HEK293 (cell line): ENCODE measurements around the gene SCYGR3.

Source experiments
- CTCF ChIA-PET: fragments of 350-600 bp; formaldehyde crosslinking; extraction: SDS; loops from one replicate; lab custom pipeline; 2021; ENCODE audit warnings: antibody characterized with exemption; lab: Yijun Ruan, JAX
- POLR2A ChIA-PET: fragments of 300-600 bp; formaldehyde crosslinking; extraction: SDS; loops from one replicate; lab custom pipeline; 2020; ENCODE audit warnings: antibody characterized with exemption, inconsistent platforms; lab: Yijun Ruan, JAX
- H3K27ac ChIP-seq: fragments of 200-500 bp; sonication (Bioruptor generic); 2 replicates; pipeline ENCODE4 v1.5.1; 2014; ENCODE audit warnings: low read depth, low read length, control low read depth, inconsistent platforms; ENCODE audit errors: extremely low read depth
- H3K36me3 ChIP-seq, 2 experiments: fragments of 200-500 bp in 1 of 2; sonication (Bioruptor generic) in 1 of 2; 1 replicate in 1 of 2; 2 replicates in 1 of 2; pipeline ENCODE4 v1.5.1; 2014 to 2017; ENCODE audit warnings: inconsistent platforms in 2 of 2, low read length in 2 of 2; ENCODE audit not compliant: control insufficient read depth in 2 of 2, insufficient read depth in 1 of 2
- H3K4me1 ChIP-seq: fragments of 200-500 bp; sonication (Bioruptor generic); 2 replicates; pipeline ENCODE4 v1.5.1; 2014; ENCODE audit warnings: mild to moderate bottlenecking, low read length, inconsistent platforms; ENCODE audit not compliant: control insufficient read depth, insufficient read depth
- H3K4me3 ChIP-seq: 2 replicates; pipeline ENCODE4 v1.5.1; 2011; ENCODE audit warnings: low read depth, mild to moderate bottlenecking, control low read depth, low read length, moderate library complexity
- H3K9me3 ChIP-seq: fragments of 200-500 bp; sonication (Bioruptor generic); 2 replicates; pipeline ENCODE4 v1.5.1; 2014; ENCODE audit warnings: low read depth, low read length, inconsistent platforms; ENCODE audit not compliant: control insufficient read depth, insufficient read depth
- HOXD13 ChIP-seq: sonication (generic); formaldehyde crosslinking; IDR thresholded peaks from 2 replicates; pipeline ENCODE4 v1.8.0; 2022; ENCODE audit warnings: missing genetic modification reagents, borderline replicate concordance
- IKZF3 ChIP-seq: fragments of 450-650 bp; IDR thresholded peaks from 2 replicates; pipeline ENCODE4 v1.5.0; 2018; ENCODE audit warnings: missing biosample characterization, mild to moderate bottlenecking, missing genetic modification characterization, moderate library complexity
- KLF1 ChIP-seq: fragments of 450-650 bp; formaldehyde crosslinking; IDR thresholded peaks from 2 replicates; pipeline ENCODE4 v1.5.1; 2016; ENCODE audit warnings: missing biosample characterization, missing genetic modification characterization
- KLF10 ChIP-seq: fragments of 450-650 bp; IDR thresholded peaks from 2 replicates; pipeline ENCODE4 v1.5.1; 2018; ENCODE audit warnings: missing biosample characterization, mild to moderate bottlenecking, missing genetic modification characterization
- KLF7 ChIP-seq: fragments of 450-650 bp; formaldehyde crosslinking; IDR thresholded peaks from 2 replicates; pipeline ENCODE4 v1.5.1; 2016; ENCODE audit warnings: missing biosample characterization, missing genetic modification characterization, borderline replicate concordance
- MEIS1 ChIP-seq: sonication (generic); formaldehyde crosslinking; IDR thresholded peaks from 2 replicates; pipeline ENCODE4 v1.8.1; 2022; ENCODE audit warnings: missing genetic modification reagents, mild to moderate bottlenecking, borderline replicate concordance
- PRDM2 ChIP-seq: fragments of 450-650 bp; formaldehyde crosslinking; IDR thresholded peaks from 2 replicates; pipeline ENCODE4 v1.5.1; 2016; ENCODE audit warnings: missing biosample characterization, missing genetic modification characterization, borderline replicate concordance
- REPIN1 ChIP-seq: fragments of 450-650 bp; formaldehyde crosslinking; IDR thresholded peaks from 2 replicates; pipeline ENCODE4 v1.5.1; 2017; ENCODE audit warnings: missing biosample characterization, missing genetic modification characterization, low read depth
- SALL2 ChIP-seq: fragments of 450-650 bp; formaldehyde crosslinking; IDR thresholded peaks from 2 replicates; pipeline ENCODE4 v1.5.0; 2017; ENCODE audit warnings: missing biosample characterization, mild to moderate bottlenecking, missing genetic modification characterization, borderline replicate concordance
- SP2 ChIP-seq: fragments of 450-650 bp; formaldehyde crosslinking; IDR thresholded peaks from 2 replicates; pipeline ENCODE4 v1.5.1; 2016; ENCODE audit warnings: missing biosample characterization, missing genetic modification characterization
- ZBTB17 ChIP-seq: fragments of 450-650 bp; formaldehyde crosslinking; IDR thresholded peaks from 2 replicates; pipeline ENCODE4 v1.5.1; 2016; ENCODE audit warnings: missing biosample characterization, missing genetic modification characterization
- ZBTB20 ChIP-seq: fragments of 450-650 bp; formaldehyde crosslinking; IDR thresholded peaks from 2 replicates; pipeline ENCODE4 v1.5.1; 2016; ENCODE audit warnings: missing biosample characterization, missing genetic modification characterization
- ZBTB21 ChIP-seq: fragments of 450-650 bp; formaldehyde crosslinking; IDR thresholded peaks from 2 replicates; pipeline ENCODE4 v1.5.1; 2017; ENCODE audit warnings: missing biosample characterization, missing genetic modification characterization
- ZBTB6 ChIP-seq: fragments of 450-650 bp; formaldehyde crosslinking; IDR thresholded peaks from 2 replicates; pipeline ENCODE4 v1.5.1; 2017; ENCODE audit warnings: missing biosample characterization, missing genetic modification characterization
- ZNF214 ChIP-seq: fragments of 450-650 bp; formaldehyde crosslinking; IDR thresholded peaks from 2 replicates; pipeline ENCODE4 v1.5.1; 2017; ENCODE audit warnings: missing biosample characterization, mild to moderate bottlenecking, missing genetic modification characterization, borderline replicate concordance
- ZNF280C ChIP-seq: fragments of 450-650 bp; formaldehyde crosslinking; IDR thresholded peaks from 2 replicates; pipeline ENCODE4 v1.5.1; 2016; ENCODE audit warnings: missing biosample characterization, missing genetic modification characterization
- ZNF433 ChIP-seq: fragments of 450-650 bp; formaldehyde crosslinking; IDR thresholded peaks from 2 replicates; pipeline ENCODE4 v1.5.1; 2016; ENCODE audit warnings: missing biosample characterization, missing genetic modification characterization, low read depth
- ZNF514 ChIP-seq: fragments of 450-650 bp; formaldehyde crosslinking; IDR thresholded peaks from 2 replicates; pipeline ENCODE4 v1.5.1; 2016; ENCODE audit warnings: missing biosample characterization, missing genetic modification characterization
- ZNF596 ChIP-seq: fragments of 450-650 bp; IDR thresholded peaks from 2 replicates; pipeline ENCODE4 v1.5.0; 2018; ENCODE audit warnings: missing biosample characterization, mild to moderate bottlenecking, missing genetic modification characterization, moderate library complexity
- ZNF624 ChIP-seq: fragments of 450-650 bp; formaldehyde crosslinking; IDR thresholded peaks from 2 replicates; pipeline ENCODE4 v1.5.1; 2017; ENCODE audit warnings: missing biosample characterization, missing genetic modification characterization
- ZNF704 ChIP-seq: fragments of 450-650 bp; formaldehyde crosslinking; IDR thresholded peaks from 2 replicates; pipeline ENCODE4 v1.5.1; 2016; ENCODE audit warnings: missing biosample characterization, missing genetic modification characterization

Gene SCYGR3

GRCh38 chr2:227597998-227598397, 16.6 kb downstream of the SCYGR3 start:
- Histone ChIP-seq H3K4me1 (no peaks in the 10 kb centered on the region), H3K9me3 (no peaks in the 10 kb centered on the region), H3K27ac (no peak overlapping the region), H3K4me3 (no peak overlapping the region), H3K36me3 (no peaks in the 10 kb centered on the region)
- CTCF ChIA-PET: no interaction called here
- TF ChIP-seq ZNF596 (tag by site-specific recombination) (no peak), KLF10 (tag by site-specific recombination) (no peak), ZNF624 (no peak), ZNF433 (tag by site-specific recombination) (no peak), ZBTB6 (tag by site-specific recombination) (no peak), HOXD13 (CRISPR knock-in tag) (no peak)
- POLR2A ChIA-PET: no interaction called here

- CTCF ChIA-PET: interaction anchor here (0.7 to 1.0 kb wide), 3 partner anchors 8 to 61 kb away, joined by 3 to 5 read pairs (median 5); no protein-coding TSS in a partner anchor
- POLR2A ChIA-PET: no interaction called here
- Histone ChIP-seq H3K4me3 (no peak overlapping the region), H3K27ac (no peak overlapping the region), H3K9me3 (no peaks in the 10 kb centered on the region), H3K36me3 (no peaks in the 10 kb centered on the region), H3K4me1 (no peaks in the 10 kb centered on the region)
- TF ChIP-seq SALL2 (tag by site-specific recombination) (no peak), PRDM2 (no peak), ZBTB20 (no peak), KLF1 (tag by site-specific recombination) (no peak), ZNF214 (tag by site-specific recombination) (no peak), SP2 (tag by site-specific recombination) (no peak)
Measured at GRCh38 chr2:227597036-227597435, 17.6 kb downstream of the SCYGR3 start.

GRCh38 chr2:227595797-227596196, 18.8 kb downstream of the SCYGR3 start:
- CTCF ChIA-PET: interaction anchor here (0.6 kb wide), 1 partner anchor 63 kb away, joined by 3 read pairs; no protein-coding TSS in a partner anchor

More at GRCh38 chr2:227595797-227596196, 18.8 kb downstream of the SCYGR3 start:
- H3K4me1 ChIP-seq: no peaks in the 10 kb centered on the region
- no peaks in the 10 kb centered on the region for H3K36me3 ChIP-seq
- no peak overlapping the region for H3K27ac ChIP-seq
- POLR2A ChIA-PET: no interaction called here
- H3K9me3 ChIP-seq: no peaks in the 10 kb centered on the region
- no peak overlapping the region for H3K4me3 ChIP-seq
- TF ChIP-seq KLF7 (tag by site-specific recombination) (no peak), ZNF514 (tag by site-specific recombination) (no peak), ZBTB17 (tag by site-specific recombination) (no peak), REPIN1 (no peak), ZNF280C (tag by site-specific recombination) (no peak), IKZF3 (tag by site-specific recombination) (no peak), ZNF704 (tag by site-specific recombination) (no peak), MEIS1 (CRISPR knock-in tag) (no peak), ZBTB21 (tag by site-specific recombination) (no peak)
